ENCODE data around the gene GALNT2.

DNA sequence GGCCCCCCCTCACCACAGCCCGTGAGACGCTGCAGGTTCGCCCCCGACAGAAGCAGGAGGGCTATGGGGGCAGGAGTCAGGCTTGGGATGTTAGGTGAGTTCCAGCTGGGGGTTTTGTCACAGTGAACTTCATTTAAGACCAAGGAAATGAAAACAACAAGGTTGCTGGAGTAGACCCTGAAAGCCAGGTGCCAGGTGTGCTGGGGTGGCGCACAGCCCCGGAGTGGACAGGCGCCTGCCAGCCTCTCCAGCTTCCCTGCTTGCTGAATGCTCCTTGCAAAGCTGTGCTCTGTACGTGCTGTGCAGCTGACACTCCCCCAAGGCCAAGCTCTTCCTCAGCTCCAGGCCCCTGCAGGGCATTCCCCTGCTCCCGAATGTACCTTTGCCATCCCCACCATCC, 256.6 kb downstream of the GALNT2 start:
- TF ChIP-seq, protein P1, sequence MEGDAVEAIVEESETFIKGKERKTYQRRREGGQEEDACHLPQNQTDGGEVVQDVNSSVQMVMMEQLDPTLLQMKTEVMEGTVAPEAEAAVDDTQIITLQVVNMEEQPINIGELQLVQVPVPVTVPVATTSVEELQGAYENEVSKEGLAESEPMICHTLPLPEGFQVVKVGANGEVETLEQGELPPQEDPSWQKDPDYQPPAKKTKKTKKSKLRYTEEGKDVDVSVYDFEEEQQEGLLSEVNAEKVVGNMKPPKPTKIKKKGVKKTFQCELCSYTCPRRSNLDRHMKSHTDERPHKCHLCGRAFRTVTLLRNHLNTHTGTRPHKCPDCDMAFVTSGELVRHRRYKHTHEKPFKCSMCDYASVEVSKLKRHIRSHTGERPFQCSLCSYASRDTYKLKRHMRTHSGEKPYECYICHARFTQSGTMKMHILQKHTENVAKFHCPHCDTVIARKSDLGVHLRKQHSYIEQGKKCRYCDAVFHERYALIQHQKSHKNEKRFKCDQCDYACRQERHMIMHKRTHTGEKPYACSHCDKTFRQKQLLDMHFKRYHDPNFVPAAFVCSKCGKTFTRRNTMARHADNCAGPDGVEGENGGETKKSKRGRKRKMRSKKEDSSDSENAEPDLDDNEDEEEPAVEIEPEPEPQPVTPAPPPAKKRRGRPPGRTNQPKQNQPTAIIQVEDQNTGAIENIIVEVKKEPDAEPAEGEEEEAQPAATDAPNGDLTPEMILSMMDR (IDR thresholded peaks at IDR 0.05) = no peak
- TF ChIP-seq EZH2 (IDR thresholded peaks at IDR 0.05; ENCODE audit: borderline replicate concordance, insufficient read depth, low read depth, low read length, poor library complexity, severe bottlenecking) = no peak
